NB4 (cell line): ENCODE measurements around the gene KAT8.

Experiments
- MYC ChIP-seq: IDR thresholded peaks from 2 replicates; pipeline ENCODE4 v1.6.1; 2011; ENCODE audit warnings: low read depth, low read length
- POLR2A ChIP-seq: IDR thresholded peaks from 2 replicates; pipeline ENCODE4 v1.6.1; 2011; ENCODE audit warnings: mild to moderate bottlenecking; ENCODE audit not compliant: insufficient read length; ENCODE audit errors: extremely low read depth
- TF ChIP-seq, protein P1 (sequence below): IDR thresholded peaks from one replicate; pipeline ENCODE4 v1.5.1; 2012; ENCODE audit warnings: low read depth, low read length
- TF ChIP-seq, protein P2 (sequence below): IDR thresholded peaks from 2 replicates; pipeline ENCODE4 v1.6.1; 2011; ENCODE audit warnings: low read depth, low read length

DNA sequence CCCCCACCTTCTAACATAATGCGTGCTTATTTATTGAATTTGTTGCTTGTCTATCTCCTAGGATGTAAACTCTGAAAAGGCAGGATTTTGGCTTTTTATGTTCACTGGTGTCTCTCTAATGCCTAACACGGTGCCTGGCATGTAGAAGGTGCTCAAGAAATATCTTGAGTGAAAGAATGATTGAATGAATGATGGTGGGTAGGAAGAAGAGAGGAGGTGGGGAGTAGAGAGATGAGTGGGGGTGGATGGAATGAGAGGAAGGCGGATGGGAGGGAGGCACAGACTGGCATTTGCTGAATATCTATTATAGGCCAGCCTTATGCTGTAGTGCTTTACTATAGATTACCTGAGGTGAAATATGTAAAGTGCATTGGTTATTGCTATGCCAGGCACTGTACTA is 30.1 kb downstream of the KAT8 start:
- TF ChIP-seq, protein P1, sequence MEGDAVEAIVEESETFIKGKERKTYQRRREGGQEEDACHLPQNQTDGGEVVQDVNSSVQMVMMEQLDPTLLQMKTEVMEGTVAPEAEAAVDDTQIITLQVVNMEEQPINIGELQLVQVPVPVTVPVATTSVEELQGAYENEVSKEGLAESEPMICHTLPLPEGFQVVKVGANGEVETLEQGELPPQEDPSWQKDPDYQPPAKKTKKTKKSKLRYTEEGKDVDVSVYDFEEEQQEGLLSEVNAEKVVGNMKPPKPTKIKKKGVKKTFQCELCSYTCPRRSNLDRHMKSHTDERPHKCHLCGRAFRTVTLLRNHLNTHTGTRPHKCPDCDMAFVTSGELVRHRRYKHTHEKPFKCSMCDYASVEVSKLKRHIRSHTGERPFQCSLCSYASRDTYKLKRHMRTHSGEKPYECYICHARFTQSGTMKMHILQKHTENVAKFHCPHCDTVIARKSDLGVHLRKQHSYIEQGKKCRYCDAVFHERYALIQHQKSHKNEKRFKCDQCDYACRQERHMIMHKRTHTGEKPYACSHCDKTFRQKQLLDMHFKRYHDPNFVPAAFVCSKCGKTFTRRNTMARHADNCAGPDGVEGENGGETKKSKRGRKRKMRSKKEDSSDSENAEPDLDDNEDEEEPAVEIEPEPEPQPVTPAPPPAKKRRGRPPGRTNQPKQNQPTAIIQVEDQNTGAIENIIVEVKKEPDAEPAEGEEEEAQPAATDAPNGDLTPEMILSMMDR, result no peak
- TF ChIP-seq, protein P2, sequence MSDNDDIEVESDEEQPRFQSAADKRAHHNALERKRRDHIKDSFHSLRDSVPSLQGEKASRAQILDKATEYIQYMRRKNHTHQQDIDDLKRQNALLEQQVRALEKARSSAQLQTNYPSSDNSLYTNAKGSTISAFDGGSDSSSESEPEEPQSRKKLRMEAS, result no peak
- TF ChIP-seq POLR2A (no peak), MYC (no peak)
